ENCODE results near the gene SMC6.

DNA sequence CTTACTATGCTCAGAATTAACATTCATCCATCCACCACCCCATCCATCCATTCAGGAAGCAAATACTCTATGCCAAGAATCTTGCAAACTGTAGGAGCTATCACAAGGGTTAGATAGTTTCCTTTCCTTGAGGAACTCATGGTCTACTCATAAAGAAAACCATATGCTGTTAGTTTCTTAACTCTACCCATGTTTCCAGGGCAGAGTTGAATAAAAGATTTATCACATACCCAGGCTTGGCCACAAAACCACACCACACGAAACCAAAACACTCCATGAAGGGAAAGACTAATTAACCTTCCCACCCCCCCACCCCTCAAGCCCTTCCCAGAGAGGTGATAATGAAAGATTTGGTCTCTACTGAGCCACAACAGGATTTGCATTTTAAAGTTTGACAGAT is 38.9 kb upstream of the SMC6 start:
- no peak for TF ChIP-seq POLR2A (IDR thresholded peaks at IDR 0.05)
- TF ChIP-seq, protein P1, sequence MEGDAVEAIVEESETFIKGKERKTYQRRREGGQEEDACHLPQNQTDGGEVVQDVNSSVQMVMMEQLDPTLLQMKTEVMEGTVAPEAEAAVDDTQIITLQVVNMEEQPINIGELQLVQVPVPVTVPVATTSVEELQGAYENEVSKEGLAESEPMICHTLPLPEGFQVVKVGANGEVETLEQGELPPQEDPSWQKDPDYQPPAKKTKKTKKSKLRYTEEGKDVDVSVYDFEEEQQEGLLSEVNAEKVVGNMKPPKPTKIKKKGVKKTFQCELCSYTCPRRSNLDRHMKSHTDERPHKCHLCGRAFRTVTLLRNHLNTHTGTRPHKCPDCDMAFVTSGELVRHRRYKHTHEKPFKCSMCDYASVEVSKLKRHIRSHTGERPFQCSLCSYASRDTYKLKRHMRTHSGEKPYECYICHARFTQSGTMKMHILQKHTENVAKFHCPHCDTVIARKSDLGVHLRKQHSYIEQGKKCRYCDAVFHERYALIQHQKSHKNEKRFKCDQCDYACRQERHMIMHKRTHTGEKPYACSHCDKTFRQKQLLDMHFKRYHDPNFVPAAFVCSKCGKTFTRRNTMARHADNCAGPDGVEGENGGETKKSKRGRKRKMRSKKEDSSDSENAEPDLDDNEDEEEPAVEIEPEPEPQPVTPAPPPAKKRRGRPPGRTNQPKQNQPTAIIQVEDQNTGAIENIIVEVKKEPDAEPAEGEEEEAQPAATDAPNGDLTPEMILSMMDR (IDR thresholded peaks at IDR 0.05) = no peak

Measured in transverse colon (tissue), 3 donors.